ENCODE measurements around the gene TUBB. TPM values are rescaled to one million over a fixed set of nuclear protein-coding genes. Genes with fewer than 3 reads are reported as not detected.

Gene TUBB
- total and polyA plus RNA-seq, 2 donors (not counting 3 experiments of a cell fraction or from before 2014, with no cell fraction given): 1,276 to 1,408 TPM

- no peaks in the 10 kb centered on the region for H3K27me3 ChIP-seq (ENCODE audit: control insufficient read depth in 2 of 2, insufficient read depth in 2 of 2, low read length in 2 of 2)
- TSS peak; percentile 91 for BruUV-seq (replicated peaks)
- ChIA-PET CTCF (interaction anchor here (1.1 to 2.3 kb wide), 6 partner anchors 9 to 344 kb away, joined by 4 to 10 read pairs (median 7); no protein-coding TSS in a partner anchor), POLR2A (interaction anchor here (1.2 to 2.1 kb wide), 8 partner anchors 9 to 77 kb away, joined by 3 to 25 read pairs (median 8); no protein-coding TSS in a partner anchor)
- intact Hi-C loops (cut with micrococcal nuclease): loop anchor here (1.0 to 5.0 kb wide), 5 partner anchors 9 to 344 kb away; no protein-coding TSS in a partner anchor
- no peak for TF ChIP-seq EZH2 (IDR thresholded peaks at IDR 0.05; ENCODE audit: borderline replicate concordance, low read depth, low read length, severe bottlenecking)
- TF ChIP-seq POLR2AphosphoS5 (IDR thresholded peaks at IDR 0.05; ENCODE audit: insufficient read depth, low read depth, low read length): peak; percentile 34
- H3K4me2 ChIP-seq (ENCODE audit: insufficient read depth, low read length): peak overlapping the region; percentile 77
- DNase-seq (ENCODE audit: low read depth, low spot score): peak; percentile 36
- H3K9me1 ChIP-seq (replicated peaks; ENCODE audit: control insufficient read depth, extremely low read depth, insufficient read depth, low read length): no peaks in the 10 kb centered on the region
- peak overlapping the region; percentile 92 for H3K9ac ChIP-seq (replicated peaks; ENCODE audit: extremely low read depth, insufficient read depth, low read length)
- peaks cover 47% of the 10 kb centered on the region for H3K4me1 ChIP-seq (ENCODE audit: control insufficient read depth, extremely low read depth, insufficient read depth, low read length)
- no peaks in the 10 kb centered on the region for H4K20me1 ChIP-seq (replicated peaks; ENCODE audit: control insufficient read depth, extremely low read depth, insufficient read depth, low read length)
- peak overlapping the region; percentile 89 for H3K27ac ChIP-seq (ENCODE audit: insufficient read depth, low read depth, low read length)
- no peaks in the 10 kb centered on the region for H3K9me3 ChIP-seq (replicated peaks; ENCODE audit: control insufficient read depth, insufficient read depth, low read length)
- FAIRE-seq: no peak
- H3K36me3 ChIP-seq (ENCODE audit: control insufficient read depth in 2 of 2, extremely low read depth in 1 of 2, insufficient read depth in 2 of 2, low read length in 2 of 2): peaks cover 2% of the 10 kb centered on the region in 2 experiments
- no peak overlapping the region for H2AFZ ChIP-seq (ENCODE audit: low read depth, low read length)
- dilution Hi-C loops (cut with MboI; ENCODE audit: extremely low pct_ligation_motif_present, low sequenced_read_pairs): loop anchor here (25.0 kb wide), 1 partner anchor 144 kb away; the partner anchor contains the start of gene DDR1
- peak overlapping the region; percentile 37 to 83 (median 80) for H3K4me3 ChIP-seq (replicated peaks in 1 of 3; ENCODE audit: insufficient read depth in 1 of 3, low read depth in 1 of 3, low read length in 3 of 3)
- H3K79me2 ChIP-seq (ENCODE audit: control insufficient read depth, insufficient read depth, low read length): peaks cover 41% of the 10 kb centered on the region
Observed at GRCh38 chr6:30743099-30744053, 23.2 kb downstream of the TUBB start.
